DMS53 treated with DMSO at 0.1 percent for 48 hours (cell line): ENCODE results near the gene CEP72.
A peak's percentile ranks its signal among the peaks of the same experiment; 100 is the strongest.
"Not testable (repeated sequence)": the region's sequence is repeated elsewhere in the genome, so short reads cannot be mapped to it uniquely, and the experiment has no call there.

ENCODE experiments used
- DNase-seq: peaks from one replicate; lab custom pipeline; 2025; ENCODE audit not compliant: unreplicated experiment; lab: John Stamatoyannopoulos, UW

CEP72 gene

GRCh38 chr5:681317-682191, 69.4 kb downstream of the CEP72 start:
- DNase-seq, result not testable (repeated sequence)

GRCh38 chr5:682216-682615, 70.1 kb downstream of the CEP72 start:
- not testable (repeated sequence) for DNase-seq

GRCh38 chr5:682651-683358, 70.7 kb downstream of the CEP72 start:
- not testable (repeated sequence) for DNase-seq

GRCh38 chr5:683551-684481, 71.7 kb downstream of the CEP72 start:
- DNase-seq, result no peak

- DNase-seq, result no peak
Measured at GRCh38 chr5:684751-685216, 72.6 kb downstream of the CEP72 start.

GRCh38 chr5:685262-686171, 73.4 kb downstream of the CEP72 start:
- no peak for DNase-seq

- not testable (repeated sequence) for DNase-seq
Measured at GRCh38 chr5:686172-686523, 74.0 kb downstream of the CEP72 start.

- DNase-seq, result not testable (repeated sequence)
Measured at GRCh38 chr5:686936-687335, 74.8 kb downstream of the CEP72 start.

- DNase-seq, result not testable (repeated sequence)
Measured at GRCh38 chr5:688348-689010, 76.3 kb downstream of the CEP72 start.

- not testable (repeated sequence) for DNase-seq
Measured at GRCh38 chr5:690293-690692, 78.2 kb downstream of the CEP72 start.

- DNase-seq, result not testable (repeated sequence)
Measured at GRCh38 chr5:691049-691448, 78.9 kb downstream of the CEP72 start.

- no peak for DNase-seq
Measured at GRCh38 chr5:691817-692528, 79.8 kb downstream of the CEP72 start.

- DNase-seq, result peak; percentile 25
Measured at GRCh38 chr5:692529-693041, 80.4 kb downstream of the CEP72 start.

GRCh38 chr5:693271-694041, 81.3 kb downstream of the CEP72 start, which contains the start of gene TPPP:
Gene TPPP (minus strand): TSS chr5:693352. CDS start chr5:678060, 15,292 bp downstream.
- DNase-seq, result peak; percentile 86

GRCh38 chr5:694042-694431, 81.9 kb downstream of the CEP72 start:
- DNase-seq, result peak; percentile 14

GRCh38 chr5:695475-695874, 83.3 kb downstream of the CEP72 start:
- not testable (repeated sequence) for DNase-seq

- not testable (repeated sequence) for DNase-seq
Measured at GRCh38 chr5:696191-696590, 84.1 kb downstream of the CEP72 start.
